VCaP (cell line): ENCODE data around the gene PFN3.
A peak's percentile ranks its signal among the peaks of the same experiment; 100 is the strongest.
"Not testable (repeated sequence)": the region's sequence is repeated elsewhere in the genome, so short reads cannot be mapped to it uniquely, and the experiment has no call there.

Source experiments
- H3K27ac ChIP-seq: fragments of 450-650 bp; 2 replicates; pipeline ENCODE4 v1.5.1; 2017
- CTCF ChIP-seq: fragments of 450-650 bp; conservative IDR thresholded peaks from 2 replicates; pipeline ENCODE4 v1.5.1; 2017; ENCODE audit warnings: mild to moderate bottlenecking, moderate library complexity

Gene PFN3

GRCh38 chr5:177361418-177362291 is 38.8 kb downstream of the PFN3 start:
- peak overlapping the region; percentile 81 for H3K27ac ChIP-seq

GRCh38 chr5:177360740-177361139 is 39.7 kb downstream of the PFN3 start:
- H3K27ac ChIP-seq, result not testable (repeated sequence)

More at GRCh38 chr5:177361418-177362291, 38.8 kb downstream of the PFN3 start:
- TF ChIP-seq CTCF, result no peak

GRCh38 chr5:177359860-177360259 is 40.6 kb downstream of the PFN3 start:
- no peak overlapping the region; the same call in 1 of the 2 replicates for H3K27ac ChIP-seq
- no peak for TF ChIP-seq CTCF

GRCh38 chr5:177359451-177359851 is 41.0 kb downstream of the PFN3 start:
- TF ChIP-seq CTCF, result no peak
- H3K27ac ChIP-seq, result no peak overlapping the region; the same call in 1 of the 2 replicates

- peak overlapping the region; percentile 80 for H3K27ac ChIP-seq
- no peak for TF ChIP-seq CTCF
Measured at GRCh38 chr5:177358370-177358819, 42.1 kb downstream of the PFN3 start.

- TF ChIP-seq CTCF, result no peak
- peak within 1 kb of the TSS; percentile 80 for H3K27ac ChIP-seq
Measured at GRCh38 chr5:177357459-177358351, 42.8 kb downstream of the PFN3 start, which contains the start of gene RGS14. Gene RGS14, plus strand, starts transcription at chr5:177357924. Its CDS starts 101 bp downstream, at chr5:177358025.

GRCh38 chr5:177357146-177357458 is 43.4 kb downstream of the PFN3 start:
- no peak for TF ChIP-seq CTCF
- H3K27ac ChIP-seq, result peak overlapping the region; percentile 80
